Spleen (tissue), 7 donors: ENCODE data around the gene DIP2C.

ENCODE experiments used
- CTCF ChIP-seq, 11 experiments: fragments of 200-600 bp in 7 of 11; fragments of 450-650 bp in 4 of 11; sonication (generic) in 4 of 11; IDR thresholded peaks in 8 of 11; conservative IDR thresholded peaks in 3 of 11; 1 replicate in 7 of 11; 2 replicates in 4 of 11; pipeline versions ENCODE4 v1.4.0 to v1.8.0; 2016 to 2021; ENCODE audit warnings: antibody characterized with exemption in 11 of 11, inconsistent platforms in 4 of 11, mild to moderate bottlenecking in 1 of 11
- POLR2AphosphoS5 ChIP-seq, 3 donors: sonication (generic); formaldehyde crosslinking; IDR thresholded peaks; one replicate each; pipeline ENCODE4 v1.5.1; 2017; ENCODE audit warnings: antibody characterized with exemption in 3 of 3
- donor health status: DM: no; HTN: no; CAD: no; lungs with moderate emphysema.
- donor health status: DM: no; HTN: no; CAD: no.
- donor health status: DM: no; HTN: no; CAD: no.

DNA sequence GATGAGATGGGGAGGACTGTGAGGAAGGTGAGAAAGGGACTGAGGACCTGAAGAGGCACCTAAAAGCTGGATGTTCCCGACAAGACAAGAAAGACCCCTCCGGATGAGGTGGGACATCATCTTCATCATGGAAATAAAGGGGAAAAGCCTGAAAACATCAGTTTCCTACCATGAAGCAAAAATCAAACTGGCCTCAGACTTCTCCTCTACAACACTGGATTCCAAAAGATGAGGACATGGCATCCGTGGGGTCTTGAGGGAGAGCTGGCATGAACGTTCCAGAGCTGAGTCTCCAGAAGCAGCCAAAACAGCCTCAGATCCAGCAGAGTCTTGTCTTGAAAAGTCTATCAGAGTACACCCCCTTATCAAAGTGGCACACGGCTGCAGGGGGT is 44.5 kb downstream of the DIP2C start:
- TF ChIP-seq POLR2AphosphoS5 (IDR thresholded peaks at IDR 0.05) (no peak), CTCF (IDR thresholded peaks at IDR 0.05 in 8 of 11, conservative IDR thresholded peaks at IDR 0.05 in 3 of 11) (no peak)
